Omental fat pad (tissue), 4 donors: ENCODE measurements around the gene MYL9. TPM values are rescaled to one million over a fixed set of nuclear protein-coding genes. Genes with fewer than 3 reads are reported as not detected.

ENCODE experiments used
- ATAC-seq: fragments of 150-250 bp; one replicate; pipeline ENCODE4 v1.9.1; 2016; ENCODE audit warnings: mild to moderate bottlenecking, moderate library complexity; ENCODE audit not compliant: low FRiP score
- DNase-seq: peaks from one replicate; pipeline ENCODE4 v3.0.0-alpha.2; 2019; ENCODE audit warnings: low spot score
- CTCF ChIP-seq, 3 donors: fragments of 450-650 bp; IDR thresholded peaks; one replicate each; pipeline ENCODE4 v1.5.1; 2016 to 2017; ENCODE audit warnings: antibody characterized with exemption in 3 of 3, mild to moderate bottlenecking in 3 of 3, moderate library complexity in 2 of 3
- total RNA-seq, 4 donors: library from RNA; depleted of rRNA; stranded (reverse); fragments of >200 nt; gene quantifications; one replicate each; pipeline ENCODE4 v1.1.0, GENCODE V29; 2016

Gene MYL9
- total RNA-seq, 4 donors from 2014 or later: 57.0 to 145 (median 102) TPM

DNA sequence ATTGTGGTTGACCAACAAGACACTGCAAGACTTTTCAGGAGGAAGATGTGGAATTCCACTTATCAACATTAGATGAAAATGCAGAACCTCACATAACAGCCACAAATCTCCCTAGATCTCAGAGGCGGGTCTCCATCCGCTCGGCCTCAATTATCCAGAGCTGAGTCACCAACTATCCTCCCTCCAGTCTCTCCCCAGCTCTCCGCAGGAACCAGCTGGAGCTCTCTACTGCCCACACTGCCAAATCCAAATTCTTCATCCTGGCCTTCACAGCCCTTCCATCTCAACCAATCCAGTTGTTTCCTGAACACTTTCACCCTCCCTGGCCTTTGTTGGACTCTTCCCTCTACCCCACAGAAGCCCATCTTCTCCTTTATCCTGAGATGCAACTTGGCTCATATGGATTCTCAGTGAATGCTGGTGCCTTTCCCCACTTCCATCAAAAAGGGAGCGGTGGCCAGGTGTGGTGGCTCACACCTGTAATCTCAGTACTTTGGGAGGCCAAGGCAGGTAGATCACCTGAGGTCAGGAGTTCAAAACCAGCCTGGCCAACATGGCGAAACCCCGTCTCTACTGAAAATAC is 28.6 kb downstream of the MYL9 start:
- no peak for DNase-seq
- no peak for TF ChIP-seq CTCF (IDR thresholded peaks at IDR 0.05)
- ATAC-seq: no peak

- DNase-seq (no peak), ATAC-seq (no peak)
- no peak for TF ChIP-seq CTCF (IDR thresholded peaks at IDR 0.05)
Measured at GRCh38 chr20:36571564-36572504, 30.5 kb downstream of the MYL9 start.

- no peak for TF ChIP-seq CTCF (IDR thresholded peaks at IDR 0.05)
- DNase-seq: no peak
- peak; percentile 45 for ATAC-seq
Measured at GRCh38 chr20:36572701-36573102, 31.4 kb downstream of the MYL9 start.

DNA sequence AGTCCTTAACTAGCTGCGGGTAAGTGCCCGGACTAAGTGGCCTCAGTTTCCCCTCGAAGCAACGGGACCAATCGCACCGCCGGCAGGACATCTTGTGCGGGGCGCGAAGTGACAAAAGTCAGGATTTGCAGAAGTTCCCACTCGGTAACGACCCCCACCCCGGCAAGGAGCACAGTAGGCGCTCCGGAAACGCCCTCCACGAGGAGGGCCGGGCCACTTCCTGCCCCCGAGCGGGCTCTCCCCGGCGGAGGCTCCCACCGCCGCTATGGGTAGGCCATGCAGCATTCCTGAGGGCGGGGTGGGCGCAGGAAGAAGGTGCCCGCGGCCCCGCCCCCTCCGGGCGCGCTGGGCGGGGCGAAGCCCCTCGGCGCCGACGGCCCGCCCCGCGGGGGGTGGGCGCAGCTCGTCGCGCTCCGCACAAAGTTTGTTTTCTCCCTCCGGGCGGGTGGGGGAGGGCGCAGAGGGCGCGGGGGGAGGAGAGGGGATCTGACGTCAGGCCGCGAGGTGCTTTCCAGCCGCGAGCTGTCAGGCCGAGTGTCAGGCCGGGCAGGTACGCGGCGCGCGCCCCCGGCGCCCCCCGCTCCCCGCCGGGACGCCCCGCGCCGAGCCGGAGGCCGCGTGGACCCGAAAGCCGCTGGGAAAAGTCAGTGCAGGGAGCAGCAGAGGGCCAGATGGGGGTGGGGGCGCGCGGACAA is 31.9 kb downstream of the MYL9 start, which contains the start of gene TGIF2:
TSS of gene TGIF2 (plus strand) at position 495 of the 695 bp plus-strand sequence. CDS start 5,178 bp downstream, outside the sequence.
- no peak for TF ChIP-seq CTCF (IDR thresholded peaks at IDR 0.05)
- ATAC-seq (peak; percentile 85), DNase-seq (peak; percentile 37)

DNA sequence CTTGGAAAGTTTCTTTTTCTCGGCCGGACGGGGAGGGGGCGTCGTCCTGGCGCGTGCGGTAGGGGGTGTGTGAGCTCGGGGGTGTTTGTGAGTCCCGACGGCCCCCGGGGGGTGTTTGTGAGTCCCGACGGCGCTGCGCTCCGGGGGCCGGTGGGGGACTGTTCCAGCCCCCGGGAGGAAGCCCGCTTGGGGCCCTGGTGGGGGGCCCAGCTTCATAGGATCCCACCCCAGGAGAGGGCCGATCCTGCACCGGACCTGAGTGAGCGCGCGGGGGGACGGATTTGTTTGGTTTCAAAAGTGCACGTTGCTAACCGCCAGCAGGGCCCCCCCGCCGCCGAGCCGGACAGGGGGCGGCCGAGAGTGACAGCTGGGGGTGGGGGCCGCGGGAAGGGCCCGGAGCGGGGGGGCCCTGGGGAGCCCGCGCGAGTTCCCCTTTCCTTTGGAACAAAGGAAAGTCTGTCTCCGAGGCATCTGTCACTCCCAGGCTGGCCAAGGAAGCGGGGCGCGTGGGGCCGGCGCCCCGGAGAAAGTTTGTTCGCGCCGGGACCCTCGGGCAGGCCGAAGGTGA is 32.6 kb downstream of the MYL9 start:
- no peak for DNase-seq
- ATAC-seq: no peak
- TF ChIP-seq CTCF (IDR thresholded peaks at IDR 0.05): no peak

GRCh38 chr20:36574366-36575135 is 33.2 kb downstream of the MYL9 start:
- TF ChIP-seq CTCF (IDR thresholded peaks at IDR 0.05): no peak
- peak; percentile 34 for ATAC-seq
- peak; percentile 37 for DNase-seq
